Psoas muscle (tissue), 8 donors: ENCODE measurements around the gene ZNF667. TPM values are rescaled to one million over a fixed set of nuclear protein-coding genes. Genes with fewer than 3 reads are reported as not detected.

Experiments
- ATAC-seq, 4 donors: fragments of 200-7000 bp; cut with Tn5 transposase; one replicate each; pipeline ENCODE4 v1.9.1; 2020; ENCODE audit warnings: moderate library complexity in 3 of 4, mild to moderate bottlenecking in 2 of 4
- DNase-seq, 2 donors: peaks; one replicate each; pipeline ENCODE4 v3.0.0-alpha.2; 2020
- H3K27ac ChIP-seq: fragments of 200-600 bp; one replicate; pipeline ENCODE4 v1.8.0; 2022
- H3K27me3 ChIP-seq, 3 donors: fragments of 200-600 bp in 1 of 3; one replicate each; pipeline versions ENCODE4 v1.6.1 to v1.8.0; 2013 to 2022; ENCODE audit warnings: low read length in 2 of 3, mild to moderate bottlenecking in 2 of 3, moderate library complexity in 1 of 3; ENCODE audit not compliant: insufficient read depth in 3 of 3
- H3K36me3 ChIP-seq, 2 donors: fragments of 200-600 bp in 1 of 2; one replicate each; pipeline versions ENCODE4 v1.6.1 to v1.8.0; 2013 to 2022; ENCODE audit warnings: low read depth in 1 of 2, mild to moderate bottlenecking in 1 of 2, moderate library complexity in 1 of 2; ENCODE audit not compliant: insufficient read depth in 1 of 2
- H3K4me1 ChIP-seq: fragments of 200-600 bp; one replicate; pipeline ENCODE4 v1.8.0; 2022
- H3K4me3 ChIP-seq: fragments of 200-600 bp; one replicate; pipeline ENCODE4 v1.8.0; 2022; ENCODE audit warnings: mild to moderate bottlenecking
- H3K9me3 ChIP-seq: fragments of 200-600 bp; one replicate; pipeline ENCODE4 v1.8.0; 2022
- CTCF ChIP-seq: fragments of 200-600 bp; IDR thresholded peaks from one replicate; pipeline ENCODE4 v1.8.0; 2022; ENCODE audit warnings: antibody characterized with exemption
- WGBS, 3 donors: extraction: QIAGEN DNeasy Blood & Tissue Kit; methylation state at CpG; one replicate each; pipeline versions ENCODE4 v1.1.6 to v1.1.7; 2013; 5-methylcytosine and 5-hydroxymethylcytosine counted together
- intact Hi-C, 2 donors: fragments of 100-400 bp; cut with DNase I; formaldehyde crosslinking; loops; one replicate each; pipeline versions ENCODE4 v1.11.0 to v1.14.2; 2022
- polyA plus RNA-seq, 3 donors: library from polyadenylated mRNA; stranded (reverse); fragments of 200-250 nt; gene quantifications; one replicate each; pipeline ENCODE4 v1.2.3, GENCODE V29; 2013
- total RNA-seq, 4 donors: library from RNA; stranded (reverse); fragmentation: NEBNext Ultra II Directional in 2 of 4; extraction: Animal tissue kit (Norgen Biotek cat#: 25700) in 2 of 4; gene quantifications; one replicate each; pipeline versions ENCODE4 v1.2.1 to v1.2.4, GENCODE V29; 2021 to 2023
- donor health status: healthy with polysubstance abuse.
- donor health status: DM: no; HTN: no; CAD: no; lungs with moderate emphysema.
- donor health status: Bipolar disorder and iron deficiency.
- donor health status: healthy.
- donor health status: DM: yes; HTN: yes; CAD: no.
- donor health status: DM: no; HTN: no; CAD: no.
- donor health status: DM: no; HTN: no; CAD: no.
- donor health status: DM: yes; HTN: yes; CAD: no.

Gene ZNF667
- total and polyA plus RNA-seq, 7 donors, result 0.90 to 5.1 (median 1.7) TPM

GRCh38 chr19:56405062-56405461, 72.1 kb downstream of the ZNF667 start:
- DNase-seq (no peak), ATAC-seq (no peak)
- no peak overlapping the region for H3K27ac ChIP-seq
- H3K36me3 ChIP-seq, result peaks cover 16 to 34% of the 10 kb centered on the region in 2 donors
- WGBS, 3 donors, result 92 to 95% (median 93%) methylated on average over 4 of the region's 4 CpGs
- intact Hi-C loops, result loop anchor here (10.0 kb wide), 1 partner anchor 100 kb away; the partner anchor contains the start of gene ZNF471 (in 2 of the 2)
- TF ChIP-seq CTCF, result no peak
- H3K27me3 ChIP-seq, result no peaks in the 10 kb centered on the region
- peaks cover 76% of the 10 kb centered on the region for H3K9me3 ChIP-seq
- H3K4me1 ChIP-seq, result peaks cover 5% of the 10 kb centered on the region
- H3K4me3 ChIP-seq, result peak overlapping the region; percentile 80

DNA sequence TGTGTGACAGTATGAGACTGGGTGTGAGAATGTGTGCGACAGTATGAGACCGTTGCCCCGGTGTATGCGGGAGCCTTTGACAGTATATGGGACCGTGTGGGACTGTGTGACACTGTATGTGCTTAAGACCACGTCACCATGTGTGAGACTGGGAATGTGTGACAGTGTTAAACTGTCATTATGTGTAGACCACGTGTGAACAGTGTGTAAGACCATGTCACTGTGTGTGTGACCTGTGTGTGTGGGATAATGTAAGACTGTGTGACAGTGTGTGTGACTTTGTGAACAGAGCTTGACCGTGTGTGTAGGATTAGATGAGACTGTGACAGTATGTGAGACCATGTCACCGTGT, 72.5 kb downstream of the ZNF667 start:
- 40 to 45% (median 43%) methylated on average over 9 of the region's 9 CpGs for WGBS, 3 donors
- Histone ChIP-seq H3K27me3 (no peaks in the 10 kb centered on the region), H3K27ac (peak overlapping the region; percentile 91), H3K4me1 (peaks cover 5% of the 10 kb centered on the region), H3K36me3 (peaks cover 15 to 30% of the 10 kb centered on the region in 2 donors), H3K4me3 (peak overlapping the region; percentile 80), H3K9me3 (peaks cover 76% of the 10 kb centered on the region)
- DNase-seq (no peak), ATAC-seq (no peak)
- intact Hi-C loops, result loop anchor here (5.0 to 10.0 kb wide), 2 partner anchors 73 to 100 kb away; partner anchors contain the start of genes ZNF471 (in 2 of the 2) and ZNF667 (in 1 of the 2)
- no peak for TF ChIP-seq CTCF

- H3K27ac ChIP-seq, result peak within 1 kb of the TSS; percentile 91
- H3K9me3 ChIP-seq, result peaks cover 76% of the 10 kb centered on the region
- peaks cover 5% of the 10 kb centered on the region for H3K4me1 ChIP-seq
- WGBS, 3 donors, result 0 to 1% (median 0%) methylated on average over 66 to 70 of the region's 70 CpGs
- peak; percentile 97 to 99 for DNase-seq
- H3K27me3 ChIP-seq, result no peaks in the 10 kb centered on the region
- peaks cover 11 to 28% of the 10 kb centered on the region in 2 donors for H3K36me3 ChIP-seq
- ATAC-seq, result peak; percentile 99 to 100 (median 99)
- peak within 1 kb of the TSS; percentile 80 for H3K4me3 ChIP-seq
- intact Hi-C loops, result loop anchor here (5.0 to 10.0 kb wide), 2 partner anchors 73 to 101 kb away; partner anchors contain the start of genes ZNF471 (in 2 of the 2) and ZNF667 (in 1 of the 2)
- TF ChIP-seq CTCF, result no peak
Measured at GRCh38 chr19:56403764-56404704, 73.1 kb downstream of the ZNF667 start, which contains the start of gene ZNF583. Gene ZNF583 (plus strand): TSS chr19:56404332. CDS start chr19:56407115, 2,783 bp downstream.

DNA sequence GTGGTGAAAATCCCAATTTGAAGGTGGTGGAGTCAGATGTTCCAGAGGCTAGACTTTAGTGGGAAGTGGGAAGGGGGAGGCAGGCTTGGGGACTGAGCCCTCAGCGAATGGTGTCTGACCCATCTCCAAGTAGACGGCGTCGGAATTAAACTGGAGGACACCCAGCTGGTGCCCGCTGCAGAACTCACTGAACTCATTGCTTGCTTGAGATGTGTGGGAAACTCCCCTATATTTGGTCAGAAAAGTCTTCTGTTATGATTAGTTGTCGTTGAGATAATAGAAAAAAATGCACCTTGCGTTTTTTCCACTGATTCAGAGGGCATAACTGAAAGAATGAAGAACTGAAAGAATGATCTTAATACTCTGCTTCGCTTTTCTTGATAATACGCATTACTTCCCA, 73.9 kb downstream of the ZNF667 start:
- intact Hi-C loops, result loop anchor here (5.0 to 10.0 kb wide), 2 partner anchors 74 to 102 kb away; partner anchors contain the start of genes ZNF471 (in 2 of the 2) and ZNF667 (in 1 of the 2)
- peak overlapping the region; percentile 80 for H3K4me3 ChIP-seq
- H3K4me1 ChIP-seq, result peaks cover 5% of the 10 kb centered on the region
- H3K27me3 ChIP-seq, result no peaks in the 10 kb centered on the region
- H3K27ac ChIP-seq, result peak overlapping the region; percentile 91
- peaks cover 7 to 28% of the 10 kb centered on the region in 2 donors for H3K36me3 ChIP-seq
- WGBS, 3 donors, result 8 to 9% (median 8%) methylated on average over 9 of the region's 9 CpGs
- DNase-seq (no peak), ATAC-seq (no peak)
- peaks cover 73% of the 10 kb centered on the region for H3K9me3 ChIP-seq
- no peak for TF ChIP-seq CTCF
